Mesenchymal stem cell (in vitro differentiated cells and primary cell): ENCODE results near the gene ICA1.
A peak's percentile ranks its signal among the peaks of the same experiment; 100 is the strongest.

ENCODE experiments used
- DNase-seq: peaks from one replicate; pipeline ENCODE4 v3.0.0-alpha.2; 2013
- H2AFZ ChIP-seq: one replicate; pipeline ENCODE4 v1.6.1; 2013; ENCODE audit warnings: low read depth, mild to moderate bottlenecking, control low read depth, inconsistent platforms, low read length, moderate library complexity
- H2AK5ac ChIP-seq: 2 replicates; pipeline ENCODE4 v1.6.1; 2013; ENCODE audit warnings: low read length, moderate library complexity, mild to moderate bottlenecking, inconsistent platforms; ENCODE audit not compliant: severe bottlenecking
- H2BK120ac ChIP-seq: one replicate; pipeline ENCODE4 v1.6.1; 2013; ENCODE audit warnings: low read depth, mild to moderate bottlenecking, inconsistent platforms, low read length, moderate library complexity
- H2BK12ac ChIP-seq, 2 experiments: one replicate each; pipeline ENCODE4 v1.6.1; 2013; ENCODE audit warnings: inconsistent platforms in 2 of 2, low read length in 2 of 2, mild to moderate bottlenecking in 2 of 2, moderate library complexity in 2 of 2, control low read depth in 1 of 2
- H2BK15ac ChIP-seq: one replicate; pipeline ENCODE4 v1.6.1; 2013; ENCODE audit warnings: mild to moderate bottlenecking, low read depth, inconsistent platforms; ENCODE audit not compliant: poor library complexity, severe bottlenecking
- H2BK5ac ChIP-seq: 2 replicates; pipeline ENCODE4 v1.6.1; 2013; ENCODE audit warnings: low read depth, mild to moderate bottlenecking, low read length, control low read depth, inconsistent platforms; ENCODE audit not compliant: poor library complexity, severe bottlenecking
- H3K14ac ChIP-seq, 2 experiments: one replicate each; pipeline ENCODE4 v1.6.1; 2013; ENCODE audit warnings: inconsistent platforms in 2 of 2, low read length in 2 of 2, control low read depth in 1 of 2, mild to moderate bottlenecking in 1 of 2, moderate library complexity in 1 of 2
- H3K18ac ChIP-seq, 2 experiments: one replicate each; pipeline ENCODE4 v1.6.1; 2013; ENCODE audit warnings: inconsistent platforms in 2 of 2, low read length in 2 of 2, control low read depth in 1 of 2, low read depth in 1 of 2, mild to moderate bottlenecking in 1 of 2
- H3K23ac ChIP-seq, 2 experiments: one replicate each; pipeline ENCODE4 v1.6.1; 2013; ENCODE audit warnings: inconsistent platforms in 2 of 2, low read length in 2 of 2, mild to moderate bottlenecking in 2 of 2, moderate library complexity in 2 of 2, control low read depth in 1 of 2
- H3K27ac ChIP-seq: 2 replicates; pipeline ENCODE4 v1.5.1; 2013; ENCODE audit warnings: mild to moderate bottlenecking, moderate library complexity, low read length, control low read depth, inconsistent platforms; ENCODE audit not compliant: poor library complexity, severe bottlenecking
- H3K27me3 ChIP-seq, 2 experiments: 2 replicates each; pipeline versions ENCODE4 v1.6.1 to v1.7.0; 2013; ENCODE audit warnings: low read length in 2 of 2, mild to moderate bottlenecking in 2 of 2, moderate library complexity in 2 of 2, control low read depth in 1 of 2, inconsistent platforms in 1 of 2; ENCODE audit not compliant: control insufficient read depth in 1 of 2, insufficient read depth in 1 of 2
- H3K36me3 ChIP-seq, 2 experiments: 2 replicates each; pipeline versions ENCODE4 v1.6.1 to v1.7.0; 2013; ENCODE audit warnings: low read length in 2 of 2, control low read depth in 1 of 2, inconsistent platforms in 1 of 2, low read depth in 1 of 2, mild to moderate bottlenecking in 1 of 2; ENCODE audit not compliant: insufficient read depth in 2 of 2, control insufficient read depth in 1 of 2
- H3K4ac ChIP-seq, 2 experiments: one replicate each; pipeline ENCODE4 v1.6.1; 2013; ENCODE audit warnings: inconsistent platforms in 2 of 2, low read length in 2 of 2, mild to moderate bottlenecking in 2 of 2, moderate library complexity in 2 of 2, control low read depth in 1 of 2, low read depth in 1 of 2
- H3K4me1 ChIP-seq: 2 replicates; pipeline ENCODE4 v1.6.1; 2013; ENCODE audit warnings: low read depth, low read length, control low read depth; ENCODE audit not compliant: control insufficient read depth, insufficient read depth
- H3K4me2 ChIP-seq: 2 replicates; pipeline ENCODE4 v1.6.1; 2013; ENCODE audit warnings: low read length, mild to moderate bottlenecking, inconsistent platforms; ENCODE audit not compliant: poor library complexity, severe bottlenecking
- H3K4me3 ChIP-seq, 2 experiments: 2 replicates each; pipeline versions ENCODE4 v1.5.1 to v1.7.0; 2013; ENCODE audit warnings: low read length in 2 of 2, mild to moderate bottlenecking in 2 of 2, control low read depth in 1 of 2, low read depth in 1 of 2; ENCODE audit not compliant: insufficient read depth in 1 of 2
- H3K79me1 ChIP-seq: replicated peaks from 2 replicates; pipeline ENCODE4 v1.6.1; 2013; ENCODE audit warnings: mild to moderate bottlenecking, control low read depth, low read length, inconsistent platforms; ENCODE audit not compliant: poor library complexity, severe bottlenecking
- H3K9ac ChIP-seq: 2 replicates; pipeline ENCODE4 v1.7.0; 2013; ENCODE audit warnings: mild to moderate bottlenecking, low read length, moderate library complexity
- H3K9me3 ChIP-seq: 2 replicates; pipeline ENCODE4 v1.7.0; 2013; ENCODE audit warnings: mild to moderate bottlenecking, low read length; ENCODE audit not compliant: control insufficient read depth
- H4K8ac ChIP-seq: one replicate; pipeline ENCODE4 v1.6.1; 2013; ENCODE audit warnings: inconsistent platforms, mild to moderate bottlenecking, low read length, moderate library complexity
- H4K91ac ChIP-seq: one replicate; pipeline ENCODE4 v1.6.1; 2013; ENCODE audit warnings: mild to moderate bottlenecking, low read length, inconsistent platforms
- WGBS: methylation state at CpG from one replicate; pipeline ENCODE4 v1.1.7; 2013; ENCODE audit warnings: mixed read lengths; 5-methylcytosine and 5-hydroxymethylcytosine counted together

ICA1 gene

GRCh38 chr7:8135417-8135816 lies 126.5 kb downstream of the ICA1 start:
- H3K27ac ChIP-seq, result peak overlapping the region; percentile 98
- H2BK120ac ChIP-seq, result no peak overlapping the region
- H3K4ac ChIP-seq, result no peak overlapping the region
- no peak overlapping the region for H2BK5ac ChIP-seq
- no peak for DNase-seq
- no peak overlapping the region for H2AFZ ChIP-seq
- H3K4me1 ChIP-seq, result peaks cover 12% of the 10 kb centered on the region
- H3K9ac ChIP-seq, result no peak overlapping the region
- H3K79me1 ChIP-seq, result no peaks in the 10 kb centered on the region
- H3K23ac ChIP-seq, result no peak overlapping the region
- H2AK5ac ChIP-seq, result peak overlapping the region; percentile 3
- H3K9me3 ChIP-seq, result no peaks in the 10 kb centered on the region
- no peak overlapping the region for H3K14ac ChIP-seq
- H2BK15ac ChIP-seq, result no peak overlapping the region
- no peak overlapping the region for H4K8ac ChIP-seq
- no peak overlapping the region for H3K4me3 ChIP-seq
- H4K91ac ChIP-seq, result no peak overlapping the region
- no peaks in the 10 kb centered on the region for H3K27me3 ChIP-seq
- no peaks in the 10 kb centered on the region for H3K36me3 ChIP-seq
- no peak overlapping the region for H2BK12ac ChIP-seq
- no peak overlapping the region for H3K4me2 ChIP-seq
- 93% methylated on average over 3 of the region's 3 CpGs for WGBS
- H3K18ac ChIP-seq, result no peak overlapping the region

DNA sequence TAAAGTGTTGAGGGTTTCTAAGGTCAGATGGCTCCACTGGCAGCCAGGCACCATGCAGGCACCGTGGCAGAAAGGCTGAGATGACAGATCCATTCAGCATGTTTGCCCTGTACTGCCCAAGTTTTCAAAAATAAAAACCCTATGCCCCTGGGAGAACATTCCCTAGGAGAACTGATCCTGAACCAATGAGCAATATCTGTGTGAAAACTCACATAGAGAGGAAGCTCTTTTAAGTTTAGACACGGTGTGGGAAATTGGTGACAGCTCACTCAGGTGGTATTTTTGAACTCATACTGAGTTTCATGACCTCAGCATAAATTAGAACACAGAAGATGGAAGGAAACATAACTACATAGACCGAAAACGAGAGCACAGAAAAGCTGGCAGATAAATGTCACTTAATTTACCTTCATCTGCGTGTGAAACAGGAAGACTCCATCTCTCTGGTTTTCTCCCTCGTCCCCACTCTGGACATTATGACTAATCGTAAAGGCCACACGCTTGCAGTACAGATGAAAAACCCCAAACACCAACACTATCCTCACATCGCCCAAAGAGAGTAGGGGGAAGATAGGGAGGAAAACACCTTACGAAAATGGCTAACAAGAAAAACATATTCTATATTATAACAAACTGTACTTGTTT lies 127.8 kb downstream of the ICA1 start:
- H3K9ac ChIP-seq, result no peak overlapping the region
- peak overlapping the region; percentile 98 for H3K27ac ChIP-seq
- H3K27me3 ChIP-seq, result no peaks in the 10 kb centered on the region
- no peak overlapping the region for H3K23ac ChIP-seq
- no peak for DNase-seq
- no peaks in the 10 kb centered on the region for H3K79me1 ChIP-seq
- H3K4me3 ChIP-seq, result no peak overlapping the region
- H3K4ac ChIP-seq, result no peak overlapping the region
- H3K14ac ChIP-seq, result no peak overlapping the region
- H2BK120ac ChIP-seq, result no peak overlapping the region
- no peaks in the 10 kb centered on the region for H3K36me3 ChIP-seq
- H3K9me3 ChIP-seq, result no peaks in the 10 kb centered on the region
- peak overlapping the region; percentile 73 for H3K4me2 ChIP-seq
- no peak overlapping the region for H2BK12ac ChIP-seq
- 75% methylated on average over 8 of the region's 10 CpGs for WGBS
- H3K18ac ChIP-seq, result no peak overlapping the region
- H2BK15ac ChIP-seq, result no peak overlapping the region
- peak overlapping the region; percentile 61 for H2AK5ac ChIP-seq
- H3K4me1 ChIP-seq, result peaks cover 13% of the 10 kb centered on the region
- H2BK5ac ChIP-seq, result peak overlapping the region; percentile 89
- H4K91ac ChIP-seq, result no peak overlapping the region
- H2AFZ ChIP-seq, result no peak overlapping the region
- H4K8ac ChIP-seq, result no peak overlapping the region

DNA sequence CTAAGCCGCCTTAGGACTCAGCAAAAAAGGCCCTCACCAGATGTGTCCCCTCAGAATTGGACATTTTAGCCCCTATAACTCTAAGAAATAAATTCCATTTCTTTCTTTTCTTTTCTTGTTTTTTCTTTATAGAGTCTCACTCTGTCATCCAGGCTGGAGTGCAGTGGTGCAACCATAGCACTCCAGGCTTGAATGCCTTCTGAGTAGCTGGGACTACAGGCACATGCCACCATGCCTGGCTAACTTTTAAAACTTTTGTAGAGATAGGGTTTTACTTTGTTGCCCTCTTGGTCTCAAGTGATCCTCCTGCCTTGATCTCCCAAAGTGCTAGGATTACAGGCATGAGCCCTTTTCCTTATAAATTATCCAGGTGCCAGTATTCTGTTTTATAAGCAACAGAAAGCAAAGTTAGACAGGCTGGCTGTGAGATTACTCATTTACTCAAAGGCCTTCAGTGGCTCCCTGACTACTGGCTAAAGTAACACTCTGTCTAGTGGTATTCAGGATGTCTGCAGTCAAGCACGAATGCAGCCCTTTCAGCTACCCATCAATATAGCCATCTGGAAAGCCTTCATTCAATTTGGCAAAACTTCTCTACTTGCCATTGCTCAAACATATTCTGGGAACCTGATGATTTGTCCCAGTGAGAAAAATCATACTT lies 128.6 kb downstream of the ICA1 start:
- H3K36me3 ChIP-seq, result no peaks in the 10 kb centered on the region
- 94% methylated on average over 2 of the region's 2 CpGs for WGBS
- no peak overlapping the region for H3K4me3 ChIP-seq

DNA sequence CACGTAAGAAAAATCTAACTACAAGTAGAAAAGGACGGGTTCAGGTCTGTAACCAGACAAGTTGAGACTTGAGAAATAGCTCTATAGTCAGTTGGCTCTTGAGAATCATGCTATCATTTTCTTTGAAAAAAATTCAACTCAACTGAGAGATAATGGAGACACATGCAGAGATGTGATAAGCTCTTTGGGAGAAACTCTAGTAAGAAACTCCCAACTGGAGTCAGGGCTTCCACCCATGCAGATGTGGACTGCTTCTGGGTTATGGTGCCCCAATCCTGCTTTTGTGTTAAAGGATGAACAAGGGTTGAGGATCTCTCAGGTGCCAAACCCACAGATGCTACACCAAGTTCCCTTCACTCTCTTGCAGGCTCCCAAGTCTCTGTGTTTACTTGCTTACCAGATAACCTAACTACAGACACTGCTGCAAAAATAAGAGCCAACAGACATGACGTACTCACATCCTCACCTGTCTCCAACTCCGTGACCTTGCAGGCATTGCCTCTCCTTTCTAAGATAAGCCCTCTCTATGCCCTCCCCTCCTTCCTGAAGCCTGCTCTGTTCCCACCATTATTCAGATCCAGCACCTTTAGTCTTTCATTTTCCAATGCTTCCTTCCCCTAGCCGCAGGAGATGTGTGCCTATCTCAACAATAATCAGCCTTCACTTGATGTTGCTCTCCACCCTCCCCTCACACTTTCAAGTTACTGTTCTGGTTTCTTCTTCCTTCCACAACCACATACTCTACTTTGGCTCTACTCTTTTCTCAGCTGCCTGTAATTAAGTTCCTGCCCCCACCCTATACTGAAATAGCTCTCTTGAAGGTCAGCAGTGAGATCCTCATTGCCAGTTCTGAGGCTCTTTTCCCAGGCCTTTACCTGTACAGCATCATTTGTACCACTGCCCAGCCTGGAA lies 130.0 kb downstream of the ICA1 start:
- H3K79me1 ChIP-seq, result no peaks in the 10 kb centered on the region
- no peak overlapping the region for H3K4ac ChIP-seq
- H3K23ac ChIP-seq, result no peak overlapping the region
- no peak overlapping the region for H3K4me3 ChIP-seq
- H3K27me3 ChIP-seq, result no peaks in the 10 kb centered on the region
- H3K36me3 ChIP-seq, result no peaks in the 10 kb centered on the region
- no peak overlapping the region for H3K14ac ChIP-seq
- peak overlapping the region; percentile 98 for H3K27ac ChIP-seq
- H2BK12ac ChIP-seq, result no peak overlapping the region
- H3K18ac ChIP-seq, result no peak overlapping the region
- no peak overlapping the region for H2AFZ ChIP-seq
- no peak overlapping the region for H2BK15ac ChIP-seq
- H4K91ac ChIP-seq, result no peak overlapping the region
- H4K8ac ChIP-seq, result no peak overlapping the region
- no peak overlapping the region for H2BK5ac ChIP-seq
- 78% methylated on average over 4 of the region's 5 CpGs for WGBS
- H3K4me2 ChIP-seq, result no peak overlapping the region
- peak overlapping the region; percentile 84 for H2AK5ac ChIP-seq
- H2BK120ac ChIP-seq, result no peak overlapping the region
- H3K4me1 ChIP-seq, result peaks cover 17% of the 10 kb centered on the region
- H3K9me3 ChIP-seq, result no peaks in the 10 kb centered on the region
- H3K9ac ChIP-seq, result no peak overlapping the region
- no peak for DNase-seq

More for the DNA sequence above, 128.6 kb downstream of the ICA1 start:
- peak overlapping the region; percentile 60 for H2AK5ac ChIP-seq
- no peak for DNase-seq
- H3K23ac ChIP-seq, result no peak overlapping the region
- no peaks in the 10 kb centered on the region for H3K9me3 ChIP-seq
- H4K91ac ChIP-seq, result no peak overlapping the region
- no peak overlapping the region for H2AFZ ChIP-seq
- no peak overlapping the region for H2BK15ac ChIP-seq
- H3K9ac ChIP-seq, result no peak overlapping the region
- no peak overlapping the region for H3K4ac ChIP-seq
- H2BK12ac ChIP-seq, result no peak overlapping the region
- no peak overlapping the region for H3K18ac ChIP-seq
- peaks cover 14% of the 10 kb centered on the region for H3K4me1 ChIP-seq
- no peak overlapping the region for H2BK120ac ChIP-seq
- H3K4me2 ChIP-seq, result no peak overlapping the region
- H3K79me1 ChIP-seq, result no peaks in the 10 kb centered on the region
- no peak overlapping the region for H3K14ac ChIP-seq
- peak overlapping the region; percentile 95 for H2BK5ac ChIP-seq
- no peaks in the 10 kb centered on the region for H3K27me3 ChIP-seq
- H4K8ac ChIP-seq, result no peak overlapping the region
- peak overlapping the region; percentile 98 for H3K27ac ChIP-seq
